Activated CD4-positive, alpha-beta T cell treated with anti-CD3 and anti-CD28 coated beads, Interleukin-2, amount 10 ng/mL, durations not matched to agents 24 days and 14 days (primary cell): ENCODE results near the gene PIGB. TPM values are rescaled to one million over a fixed set of nuclear protein-coding genes. Genes with fewer than 3 reads are reported as not detected.
"Not testable (repeated sequence)": the region's sequence is repeated elsewhere in the genome, so short reads cannot be mapped to it uniquely, and the experiment has no call there.

Experiments used
- DNase-seq: peaks from one replicate; pipeline ENCODE4 v3.0.0; 2022
- H3K27ac Mint-ChIP-seq: one replicate; pipeline ENCODE4 v1.8.0; 2022; ENCODE audit warnings: mild to moderate bottlenecking, mixed read lengths
- H3K27me3 Mint-ChIP-seq: one replicate; pipeline ENCODE4 v1.8.0; 2022; ENCODE audit warnings: mixed read lengths
- H3K36me3 Mint-ChIP-seq: one replicate; pipeline ENCODE4 v1.8.0; 2022; ENCODE audit warnings: low read depth, mild to moderate bottlenecking, mixed read lengths
- H3K4me1 Mint-ChIP-seq: one replicate; pipeline ENCODE4 v1.8.0; 2021; ENCODE audit warnings: mixed read lengths
- H3K4me3 Mint-ChIP-seq: one replicate; pipeline ENCODE4 v1.8.0; 2022; ENCODE audit warnings: mild to moderate bottlenecking, moderate library complexity, mixed read lengths
- H3K9me3 Mint-ChIP-seq: one replicate; pipeline ENCODE4 v1.8.0; 2021; ENCODE audit warnings: mixed read lengths
- intact Hi-C: fragments of 100-400 bp; cut with micrococcal nuclease; formaldehyde crosslinking; loops from one replicate; pipeline ENCODE4 v1.15.1; 2023
- total RNA-seq: library from RNA; stranded (reverse); gene quantifications from 2 replicates; pipeline ENCODE4 v1.2.3, GENCODE V29; 2022

PIGB gene
- total RNA-seq: 13.3 and 18.6 TPM in 2 replicates

GRCh38 chr15:55318588-55319494 is at the start of gene PIGB, which contains the start of gene PIGBOS1:
TSS of gene PIGB (plus strand) at chr15:55319222. CDS start at chr15:55319251, 29 bp downstream.
TSS of gene PIGBOS1 (minus strand) at chr15:55319123. CDS start at chr15:55317792, 1,331 bp downstream.
- Mint-ChIP-seq H3K27me3 (no peaks in the 10 kb centered on the region), H3K27ac (peak within 1 kb of the TSS; percentile 99), H3K9me3 (no peaks in the 10 kb centered on the region), H3K4me3 (peak within 1 kb of the TSS; percentile 97), H3K36me3 (peaks cover 26% of the 10 kb centered on the region), H3K4me1 (peaks cover 39% of the 10 kb centered on the region)
- peak; percentile 95 for DNase-seq
- intact Hi-C loops: loop anchor here (1.0 to 5.0 kb wide), 5 partner anchors 29 to 178 kb away; partner anchors contain the start of genes CCPG1 and PIERCE2

- Mint-ChIP-seq H3K27ac (peak overlapping the region; percentile 71), H3K27me3 (no peaks in the 10 kb centered on the region), H3K4me3 (no peak overlapping the region), H3K4me1 (peaks cover 66% of the 10 kb centered on the region), H3K9me3 (peaks cover 12% of the 10 kb centered on the region), H3K36me3 (peaks cover 62% of the 10 kb centered on the region)
- no peak for DNase-seq
- intact Hi-C loops: loop anchor here (1.0 kb wide), 1 partner anchor 10 kb away; no protein-coding TSS in a partner anchor
Observed at GRCh38 chr15:55270291-55270690, 48.7 kb upstream of the PIGB start.

DNA sequence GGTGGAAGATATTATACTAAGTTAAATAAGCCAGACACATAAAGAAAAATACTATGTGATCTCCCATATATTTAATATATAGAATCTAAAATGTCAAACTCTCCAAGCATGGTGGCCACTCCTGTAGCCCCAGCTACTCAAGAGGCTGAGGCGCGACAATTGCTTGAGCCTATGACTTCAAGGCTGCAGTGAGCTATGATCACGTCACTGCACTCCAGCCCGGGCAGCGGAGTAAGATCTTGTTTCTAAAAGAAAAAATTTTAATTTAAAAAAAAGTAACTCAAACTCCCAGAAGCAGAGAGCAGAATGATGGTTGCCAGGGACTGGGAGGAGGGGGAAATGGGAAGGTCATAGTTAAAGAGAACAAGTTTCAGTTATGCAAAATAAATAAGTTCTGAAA is 42.7 kb upstream of the PIGB start:
- H3K4me3 Mint-ChIP-seq: peak overlapping the region; percentile 72
- intact Hi-C loops: no loop called here
- peaks cover 66% of the 10 kb centered on the region for H3K4me1 Mint-ChIP-seq
- peaks cover 45% of the 10 kb centered on the region for H3K36me3 Mint-ChIP-seq
- H3K9me3 Mint-ChIP-seq: peaks cover 12% of the 10 kb centered on the region
- peak overlapping the region; percentile 93 for H3K27ac Mint-ChIP-seq
- no peaks in the 10 kb centered on the region for H3K27me3 Mint-ChIP-seq
- no peak for DNase-seq

DNA sequence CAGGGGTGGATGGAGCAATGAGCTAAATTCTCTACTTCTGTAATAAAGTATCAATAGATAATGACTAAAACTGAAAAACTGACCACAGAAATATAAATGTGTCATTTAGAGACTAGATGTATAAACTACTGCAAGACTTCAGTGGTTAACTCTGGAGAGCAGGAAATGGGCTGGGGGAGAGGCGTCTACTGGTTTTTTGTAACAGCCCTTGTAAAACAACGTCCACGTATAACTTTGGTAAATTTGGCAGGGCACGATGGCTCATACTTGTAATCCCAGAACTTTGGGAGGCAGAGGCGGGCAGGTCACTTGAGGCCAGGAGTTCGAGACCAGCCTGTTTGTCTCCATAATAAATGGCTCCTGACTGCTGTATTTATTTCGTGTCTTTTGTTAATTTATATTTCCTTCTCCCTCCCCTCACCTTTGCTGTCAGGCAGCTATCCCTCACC is 41.9 kb upstream of the PIGB start:
- Mint-ChIP-seq H3K27me3 (no peaks in the 10 kb centered on the region), H3K27ac (peak overlapping the region; percentile 93), H3K4me1 (peaks cover 71% of the 10 kb centered on the region), H3K36me3 (peaks cover 47% of the 10 kb centered on the region), H3K4me3 (peak overlapping the region; percentile 72), H3K9me3 (peaks cover 12% of the 10 kb centered on the region)
- intact Hi-C loops: no loop called here
- peak; percentile 88 for DNase-seq

- H3K4me3 Mint-ChIP-seq: peak overlapping the region; percentile 72
- intact Hi-C loops: no loop called here
- H3K9me3 Mint-ChIP-seq: peaks cover 10% of the 10 kb centered on the region
Observed at GRCh38 chr15:55277715-55278114, 41.3 kb upstream of the PIGB start.

GRCh38 chr15:55279100-55279745 is 39.8 kb upstream of the PIGB start:
- peak overlapping the region; percentile 75 for H3K4me3 Mint-ChIP-seq
- H3K27me3 Mint-ChIP-seq: no peaks in the 10 kb centered on the region
- peaks cover 74% of the 10 kb centered on the region for H3K4me1 Mint-ChIP-seq
- peak overlapping the region; percentile 95 for H3K27ac Mint-ChIP-seq
- intact Hi-C loops: no loop called here
- DNase-seq: no peak
- no peaks in the 10 kb centered on the region for H3K9me3 Mint-ChIP-seq
- H3K36me3 Mint-ChIP-seq: peaks cover 35% of the 10 kb centered on the region

More at GRCh38 chr15:55277715-55278114, 41.3 kb upstream of the PIGB start:
- peak overlapping the region; percentile 93 for H3K27ac Mint-ChIP-seq
- DNase-seq: no peak
- peaks cover 74% of the 10 kb centered on the region for H3K4me1 Mint-ChIP-seq
- H3K36me3 Mint-ChIP-seq: peaks cover 45% of the 10 kb centered on the region
- H3K27me3 Mint-ChIP-seq: no peaks in the 10 kb centered on the region

GRCh38 chr15:55279746-55280351 is 39.2 kb upstream of the PIGB start:
- Mint-ChIP-seq H3K4me3 (peak overlapping the region; percentile 75), H3K27ac (peak overlapping the region; percentile 95), H3K4me1 (peaks cover 79% of the 10 kb centered on the region), H3K27me3 (no peaks in the 10 kb centered on the region), H3K9me3 (no peaks in the 10 kb centered on the region), H3K36me3 (peaks cover 38% of the 10 kb centered on the region)
- DNase-seq: peak; percentile 85
- intact Hi-C loops: loop anchor here (1.0 to 5.0 kb wide), 6 partner anchors 10 to 59 kb away; partner anchors contain the start of genes PIGB and PIGBOS1

DNA sequence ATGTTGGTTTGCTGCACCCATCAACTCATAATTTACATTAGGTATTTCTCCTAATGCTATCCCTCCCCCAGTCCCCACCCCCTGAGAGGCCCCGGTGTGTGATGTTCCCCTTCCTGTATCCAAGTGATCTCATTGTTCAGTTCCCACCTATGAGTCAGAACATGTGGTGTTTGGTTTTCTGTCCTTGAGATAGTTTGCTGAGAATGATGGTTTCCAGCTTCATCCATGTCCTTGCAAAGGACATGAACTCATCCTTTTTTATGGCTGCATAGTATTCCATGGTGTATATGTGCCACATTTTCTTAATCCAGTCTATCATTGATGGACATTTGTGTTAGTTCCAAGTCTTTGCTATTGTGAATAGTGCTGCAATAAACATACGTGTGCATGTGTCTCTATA is 38.4 kb upstream of the PIGB start:
- Mint-ChIP-seq H3K36me3 (peaks cover 38% of the 10 kb centered on the region), H3K4me1 (peaks cover 79% of the 10 kb centered on the region), H3K27ac (peak overlapping the region; percentile 83), H3K4me3 (peak overlapping the region; percentile 53)
- H3K9me3 Mint-ChIP-seq, DNase-seq, H3K27me3 Mint-ChIP-seq: not testable (repeated sequence)
- intact Hi-C loops: loop anchor here (1.0 to 5.0 kb wide), 6 partner anchors 10 to 59 kb away; partner anchors contain the start of genes PIGB and PIGBOS1

- H3K27me3 Mint-ChIP-seq: no peaks in the 10 kb centered on the region
- no peaks in the 10 kb centered on the region for H3K9me3 Mint-ChIP-seq
- H3K4me1 Mint-ChIP-seq: peaks cover 86% of the 10 kb centered on the region
- intact Hi-C loops: loop anchor here (5.0 kb wide), 1 partner anchor 36 kb away; the partner anchor contains the start of genes PIGB and PIGBOS1
- DNase-seq: peak; percentile 64
- peak overlapping the region; percentile 83 for H3K27ac Mint-ChIP-seq
- peaks cover 43% of the 10 kb centered on the region for H3K36me3 Mint-ChIP-seq
- peak overlapping the region; percentile 55 for H3K4me3 Mint-ChIP-seq
Observed at GRCh38 chr15:55281517-55282228, 37.3 kb upstream of the PIGB start.

DNA sequence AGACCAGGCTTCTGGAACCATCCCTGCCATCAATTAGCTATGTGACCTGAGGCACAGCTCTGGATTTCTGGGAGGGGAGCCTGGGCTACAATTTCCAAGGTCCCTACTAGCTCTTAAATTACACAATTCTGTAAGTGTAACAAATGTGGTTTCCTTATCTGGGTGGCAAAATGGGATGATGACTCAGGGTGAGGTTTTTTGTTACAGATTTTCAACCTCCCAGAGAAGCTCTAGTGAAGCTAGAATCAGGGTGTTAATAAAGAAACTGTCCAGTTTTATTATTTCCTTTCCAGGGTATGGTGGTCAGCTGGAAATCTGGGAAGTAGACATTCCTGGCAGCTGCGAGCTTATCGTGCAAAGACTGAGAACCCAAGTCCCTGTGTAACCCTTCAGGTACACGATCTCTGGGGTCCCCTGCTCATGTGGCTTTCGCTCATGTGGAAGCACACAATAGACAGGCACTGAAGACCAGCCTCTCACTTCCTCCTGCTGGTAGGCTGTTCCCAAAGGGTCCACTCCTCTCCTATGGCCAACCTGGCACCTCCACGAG is 36.7 kb upstream of the PIGB start:
- peak overlapping the region; percentile 83 for H3K27ac Mint-ChIP-seq
- no peaks in the 10 kb centered on the region for H3K27me3 Mint-ChIP-seq
- peak overlapping the region; percentile 55 for H3K4me3 Mint-ChIP-seq
- DNase-seq: peak; percentile 68
- H3K36me3 Mint-ChIP-seq: peaks cover 42% of the 10 kb centered on the region
- no peaks in the 10 kb centered on the region for H3K9me3 Mint-ChIP-seq
- H3K4me1 Mint-ChIP-seq: peaks cover 84% of the 10 kb centered on the region
- intact Hi-C loops: loop anchor here (5.0 kb wide), 1 partner anchor 35 kb away; the partner anchor contains the start of genes PIGB and PIGBOS1

- Mint-ChIP-seq H3K27me3 (no peaks in the 10 kb centered on the region), H3K4me1 (peaks cover 85% of the 10 kb centered on the region), H3K4me3 (peak overlapping the region; percentile 55), H3K27ac (peak overlapping the region; percentile 83), H3K36me3 (peaks cover 47% of the 10 kb centered on the region), H3K9me3 (no peaks in the 10 kb centered on the region)
- intact Hi-C loops: loop anchor here (5.0 kb wide), 1 partner anchor 34 kb away; the partner anchor contains the start of genes PIGB and PIGBOS1
- DNase-seq: no peak
Observed at GRCh38 chr15:55283379-55284147, 35.5 kb upstream of the PIGB start.

GRCh38 chr15:55284426-55284825 is 34.6 kb upstream of the PIGB start:
- Mint-ChIP-seq H3K4me1 (peaks cover 82% of the 10 kb centered on the region), H3K27me3 (no peaks in the 10 kb centered on the region), H3K27ac (peak overlapping the region; percentile 26), H3K9me3 (no peaks in the 10 kb centered on the region), H3K4me3 (no peak overlapping the region), H3K36me3 (peaks cover 45% of the 10 kb centered on the region)
- intact Hi-C loops: loop anchor here (5.0 kb wide), 1 partner anchor 33 kb away; the partner anchor contains the start of genes PIGB and PIGBOS1
- no peak for DNase-seq
